Tibial artery (tissue), 4 donors: ENCODE measurements around the gene BCL11B.
A peak's percentile ranks its signal among the peaks of the same experiment; 100 is the strongest.

Experiments used
- DNase-seq, 2 donors: peaks; one replicate each; pipeline ENCODE4 v3.0.0-alpha.2; 2019
- H3K27ac ChIP-seq, 2 donors: fragments of 200-600 bp; sonication (generic) in 1 of 2; 1 replicate in 1 of 2; 2 replicates in 1 of 2; pipeline ENCODE4 v1.5.1; 2018 to 2019; ENCODE audit warnings: mild to moderate bottlenecking in 1 of 2
- H3K27me3 ChIP-seq, 2 donors: fragments of 200-600 bp; sonication (generic) in 1 of 2; one replicate each; pipeline versions ENCODE4 v1.5.1 to v1.6.0; 2016 to 2019
- H3K36me3 ChIP-seq, 3 donors: fragments of 200-600 bp; sonication (generic) in 2 of 3; one replicate each; pipeline ENCODE4 v1.5.1; 2016 to 2019; ENCODE audit warnings: mild to moderate bottlenecking in 2 of 3
- H3K4me1 ChIP-seq, 4 donors: fragments of 200-600 bp; sonication (generic) in 2 of 4; 1 replicate in 3 of 4; 2 replicates in 1 of 4; pipeline ENCODE4 v1.5.1; 2016 to 2019
- H3K4me3 ChIP-seq, 2 donors: fragments of 200-600 bp; sonication (generic) in 1 of 2; 1 replicate in 1 of 2; 2 replicates in 1 of 2; pipeline ENCODE4 v1.5.1; 2018 to 2019; ENCODE audit warnings: mild to moderate bottlenecking in 2 of 2
- H3K9me3 ChIP-seq, 3 donors: fragments of 200-600 bp; sonication (generic) in 1 of 3; one replicate each; pipeline ENCODE4 v1.5.1; 2016 to 2019
- CTCF ChIP-seq, 2 experiments: fragments of 200-600 bp in 1 of 2; fragments of 450-650 bp in 1 of 2; IDR thresholded peaks; one replicate each; pipeline ENCODE4 v1.5.1; 2017 to 2019; ENCODE audit warnings: antibody characterized with exemption in 2 of 2, mild to moderate bottlenecking in 1 of 2, moderate library complexity in 1 of 2
- intact Hi-C: fragments of 100-400 bp; cut with DNase I; formaldehyde crosslinking; loops from one replicate; pipeline ENCODE4 v1.15.0; 2023; ENCODE audit warnings: low total_unique reads

The BCL11B gene

GRCh38 chr14:99271951-99272631 is at the start of gene BCL11B:
Gene BCL11B (minus strand): TSS chr14:99272197. CDS start chr14:99271218, 979 bp downstream.
- Histone ChIP-seq H3K36me3 (no peaks in the 10 kb centered on the region), H3K4me1 (peaks cover 0 to 54% (median 46%) of the 10 kb centered on the region in 4 donors), H3K27me3 (peaks cover 0 to 82% of the 10 kb centered on the region in 2 donors), H3K27ac (no peak within 1 kb of the TSS), H3K9me3 (no peaks in the 10 kb centered on the region), H3K4me3 (peak within 1 kb of the TSS; percentile 19 to 41)
- peak; percentile 47 to 66 for DNase-seq
- intact Hi-C loops: no loop called here
- TF ChIP-seq CTCF (IDR thresholded peaks at IDR 0.05): peak in 1 of 2 experiments; percentile 23

GRCh38 chr14:99321236-99321925 is 49.4 kb upstream of the BCL11B start:
- Histone ChIP-seq H3K27ac (no peak overlapping the region), H3K4me1 (no peaks in the 10 kb centered on the region), H3K36me3 (no peaks in the 10 kb centered on the region), H3K4me3 (no peak overlapping the region), H3K27me3 (peaks cover 0 to 28% of the 10 kb centered on the region in 2 donors), H3K9me3 (no peaks in the 10 kb centered on the region)
- TF ChIP-seq CTCF (IDR thresholded peaks at IDR 0.05): no peak
- no peak for DNase-seq
- intact Hi-C loops: no loop called here

- peaks cover 0 to 26% of the 10 kb centered on the region in 2 donors for H3K27me3 ChIP-seq
- intact Hi-C loops: no loop called here
- H3K4me1 ChIP-seq: no peaks in the 10 kb centered on the region
- H3K27ac ChIP-seq: no peak overlapping the region
- no peaks in the 10 kb centered on the region for H3K36me3 ChIP-seq
- no peak for TF ChIP-seq CTCF (IDR thresholded peaks at IDR 0.05)
- DNase-seq: no peak
- H3K9me3 ChIP-seq: no peaks in the 10 kb centered on the region
- no peak overlapping the region for H3K4me3 ChIP-seq
Observed at GRCh38 chr14:99320621-99321235, 48.7 kb upstream of the BCL11B start.

GRCh38 chr14:99320105-99320572 is 48.1 kb upstream of the BCL11B start:
- no peak overlapping the region for H3K27ac ChIP-seq
- TF ChIP-seq CTCF (IDR thresholded peaks at IDR 0.05): peak; percentile 15 to 46
- H3K4me1 ChIP-seq: no peaks in the 10 kb centered on the region
- no peaks in the 10 kb centered on the region for H3K9me3 ChIP-seq
- intact Hi-C loops: no loop called here
- H3K27me3 ChIP-seq: peaks cover 0 to 28% of the 10 kb centered on the region in 2 donors
- no peak for DNase-seq
- no peak overlapping the region for H3K4me3 ChIP-seq
- H3K36me3 ChIP-seq: no peaks in the 10 kb centered on the region

- H3K36me3 ChIP-seq: no peaks in the 10 kb centered on the region
- H3K27ac ChIP-seq: no peak overlapping the region
- no peak overlapping the region for H3K4me3 ChIP-seq
- DNase-seq: no peak
- no peaks in the 10 kb centered on the region for H3K9me3 ChIP-seq
- intact Hi-C loops: no loop called here
- H3K4me1 ChIP-seq: no peaks in the 10 kb centered on the region
- TF ChIP-seq CTCF (IDR thresholded peaks at IDR 0.05): no peak
- peaks cover 0 to 28% of the 10 kb centered on the region in 2 donors for H3K27me3 ChIP-seq
Observed at GRCh38 chr14:99318959-99319295, 46.9 kb upstream of the BCL11B start.
